PFSK-1 (cell line): ENCODE results near the gene CHST7.

Experiments used
- FOXP2 ChIP-seq: optimal IDR thresholded peaks from 2 replicates; pipeline ENCODE3; 2011; ENCODE audit warnings: borderline replicate concordance, control low read depth, inconsistent platforms; ENCODE audit not compliant: insufficient read depth; ENCODE audit errors: extremely low read length, extremely low read depth
- POLR2AphosphoS5 ChIP-seq: IDR thresholded peaks from 2 replicates; pipeline ENCODE4 v1.6.1; 2012; ENCODE audit warnings: low read depth, mild to moderate bottlenecking, control low read depth, low read length, moderate library complexity
- REST ChIP-seq, 2 experiments: IDR thresholded peaks; 2 replicates each; pipeline versions ENCODE4 v1.6.1 to v1.8.0; 2011 to 2012; ENCODE audit warnings: low read depth in 2 of 2, low read length in 2 of 2, control low read depth in 1 of 2, inconsistent platforms in 1 of 2, mild to moderate bottlenecking in 1 of 2, moderate library complexity in 1 of 2; ENCODE audit not compliant: insufficient read depth in 1 of 2
- SIN3A ChIP-seq: IDR thresholded peaks from 2 replicates; pipeline ENCODE4 v1.6.1; 2012; ENCODE audit warnings: mild to moderate bottlenecking, low read length, moderate library complexity, borderline replicate concordance; ENCODE audit not compliant: insufficient read depth
- TAF1 ChIP-seq: IDR thresholded peaks from 2 replicates; pipeline ENCODE4 v1.6.1; 2012; ENCODE audit warnings: low read length, control low read depth, borderline replicate concordance; ENCODE audit not compliant: insufficient read depth

The CHST7 gene

GRCh38 chrX:46572340-46572936 lies 1.1 kb upstream of the CHST7 start:
- TF ChIP-seq TAF1 = no peak
- no peak for TF ChIP-seq REST (IDR thresholded peaks at IDR 0.05; ENCODE audit: insufficient read depth in 1 of 2, low read depth in 2 of 2, low read length in 2 of 2)
- no peak for TF ChIP-seq FOXP2
- TF ChIP-seq POLR2AphosphoS5 = no peak
- no peak for TF ChIP-seq SIN3A

- no peak for TF ChIP-seq POLR2AphosphoS5
- TF ChIP-seq TAF1 = no peak
- TF ChIP-seq SIN3A = no peak
- TF ChIP-seq FOXP2 = no peak
- no peak for TF ChIP-seq REST (IDR thresholded peaks at IDR 0.05; ENCODE audit: insufficient read depth in 1 of 2, low read depth in 2 of 2, low read length in 2 of 2)
Measured at GRCh38 chrX:46573892-46574773, 568 bp downstream of the CHST7 start.

GRCh38 chrX:46574774-46575381 lies 1.3 kb downstream of the CHST7 start:
- no peak for TF ChIP-seq POLR2AphosphoS5
- no peak for TF ChIP-seq REST (IDR thresholded peaks at IDR 0.05; ENCODE audit: insufficient read depth in 1 of 2, low read depth in 2 of 2, low read length in 2 of 2)
- TF ChIP-seq SIN3A = no peak
- no peak for TF ChIP-seq TAF1
- TF ChIP-seq FOXP2 = no peak

GRCh38 chrX:46575586-46575985 lies 2.0 kb downstream of the CHST7 start:
- TF ChIP-seq REST (IDR thresholded peaks at IDR 0.05; ENCODE audit: insufficient read depth in 1 of 2, low read depth in 2 of 2, low read length in 2 of 2) (no peak), TAF1 (no peak), SIN3A (no peak), POLR2AphosphoS5 (no peak), FOXP2 (no peak)

GRCh38 chrX:46575991-46576392 lies 2.4 kb downstream of the CHST7 start:
- TF ChIP-seq FOXP2 (no peak), REST (IDR thresholded peaks at IDR 0.05; ENCODE audit: insufficient read depth in 1 of 2, low read depth in 2 of 2, low read length in 2 of 2) (peak in 1 of 2 experiments; percentile 46; a peak in 1 of 4 replicates)
